Glomerular endothelial cell (primary cell): ENCODE measurements around the gene DGUOK. TPM values are rescaled to one million over a fixed set of nuclear protein-coding genes. Genes with fewer than 3 reads are reported as not detected.
"Not testable (repeated sequence)": the region's sequence is repeated elsewhere in the genome, so short reads cannot be mapped to it uniquely, and the experiment has no call there.

Source experiments
- DNase-seq: peaks from one replicate; pipeline ENCODE4 v3.0.0-alpha.2; 2011; ENCODE audit warnings: low read depth, low spot score; ENCODE audit errors: extremely low read depth
- total RNA-seq: library from RNA; depleted of rRNA; stranded (reverse); fragments of >200 nt; gene quantifications from 2 replicates; pipeline ENCODE4 v1.2.3, GENCODE V29; 2015

The DGUOK gene
- total RNA-seq, 1 donor from 2014 or later, result 63.0 TPM

DNA sequence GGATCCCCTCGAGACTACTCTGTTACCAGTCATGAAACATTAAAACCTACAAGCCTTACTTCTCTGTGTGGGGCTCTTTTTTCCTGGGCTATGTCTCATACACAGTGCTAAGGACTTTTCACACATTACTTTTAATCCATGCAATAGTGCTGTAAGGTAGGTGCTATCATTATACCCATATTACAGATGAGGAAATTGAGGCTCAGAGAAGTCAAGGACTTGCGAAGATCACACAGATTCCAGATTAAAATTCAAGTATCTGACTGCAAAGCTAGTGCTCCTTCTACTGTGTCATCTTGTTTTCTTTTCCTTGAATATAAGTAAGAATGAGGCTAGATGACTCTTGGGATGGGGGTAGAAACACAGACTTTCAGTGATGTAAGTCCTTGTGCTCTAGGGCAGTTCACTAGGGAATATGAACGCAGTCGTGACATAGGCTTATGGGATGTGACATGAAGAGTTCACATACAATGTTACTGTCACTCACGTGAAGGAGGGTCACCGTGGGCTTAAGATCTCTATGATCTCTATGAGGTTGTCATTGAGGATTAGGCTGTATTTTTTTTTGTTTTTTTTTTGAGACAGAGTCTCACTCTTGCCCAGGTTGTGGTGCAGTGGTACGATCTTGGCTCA, 7.0 kb upstream of the DGUOK start:
- DNase-seq, result no peak

DNA sequence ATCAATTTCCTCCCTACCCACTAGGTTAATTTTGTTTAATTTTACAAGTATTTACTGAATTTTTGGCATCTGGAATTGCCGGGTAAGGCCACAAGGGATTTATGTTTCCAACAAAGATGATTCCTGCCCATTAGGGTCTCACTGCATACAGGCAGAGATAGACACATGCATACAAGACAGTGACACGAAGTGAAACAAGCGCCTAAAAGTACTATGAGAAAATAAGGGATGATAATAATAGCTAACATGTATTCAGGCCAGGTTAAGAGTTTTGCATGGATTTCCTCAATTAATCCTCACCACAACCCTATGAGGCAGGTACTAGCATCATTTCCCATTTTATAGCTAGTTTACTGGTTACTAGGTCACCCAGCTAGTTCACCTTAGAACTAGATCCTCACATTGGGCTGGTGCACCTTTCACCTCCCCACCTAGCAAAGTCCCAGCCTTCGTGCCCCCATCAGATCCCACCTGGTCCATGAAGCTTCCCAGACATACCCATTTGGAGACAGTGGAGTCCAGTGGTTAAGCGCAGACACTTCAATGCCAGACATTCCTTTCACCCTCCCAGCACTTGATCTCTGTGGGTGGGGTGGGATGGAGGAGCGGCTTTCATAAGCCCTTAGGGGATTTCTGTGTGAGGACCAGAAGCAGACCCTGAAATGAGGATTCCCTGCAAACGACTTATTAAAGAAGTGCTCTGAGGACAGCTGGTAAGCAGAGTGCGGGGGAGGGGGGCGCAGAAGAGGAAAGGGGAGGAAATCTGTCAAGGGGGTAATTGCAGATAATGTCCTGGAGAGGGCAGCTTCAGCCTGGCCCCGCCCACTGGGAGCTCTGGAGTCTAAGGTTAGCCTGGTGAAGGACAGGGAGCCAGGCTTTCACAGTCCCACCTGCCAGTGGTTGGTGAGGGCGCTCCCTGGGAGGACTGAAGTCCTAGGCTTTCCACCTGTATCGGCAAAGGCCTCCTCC, 5.8 kb upstream of the DGUOK start:
- no peak for DNase-seq

DNA sequence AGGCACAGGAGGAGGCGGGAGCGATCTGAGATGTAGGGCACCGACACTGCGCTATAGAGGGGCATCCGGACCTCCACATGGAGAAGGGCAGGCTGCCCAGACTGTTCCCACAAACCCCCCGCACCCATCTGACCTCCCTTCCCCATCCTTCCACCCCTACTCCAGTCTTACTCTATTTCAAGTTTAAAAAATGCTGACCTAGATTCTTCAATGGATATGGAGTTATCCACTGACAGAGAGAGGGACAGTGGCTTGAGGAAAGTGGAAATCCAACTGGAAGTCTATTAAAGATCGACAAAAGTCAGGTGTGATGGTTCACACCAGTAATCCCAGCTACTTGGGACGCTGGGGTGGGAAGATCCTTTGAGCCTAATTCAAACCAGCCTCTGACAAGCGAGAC, 5.1 kb upstream of the DGUOK start:
- no peak for DNase-seq

DNA sequence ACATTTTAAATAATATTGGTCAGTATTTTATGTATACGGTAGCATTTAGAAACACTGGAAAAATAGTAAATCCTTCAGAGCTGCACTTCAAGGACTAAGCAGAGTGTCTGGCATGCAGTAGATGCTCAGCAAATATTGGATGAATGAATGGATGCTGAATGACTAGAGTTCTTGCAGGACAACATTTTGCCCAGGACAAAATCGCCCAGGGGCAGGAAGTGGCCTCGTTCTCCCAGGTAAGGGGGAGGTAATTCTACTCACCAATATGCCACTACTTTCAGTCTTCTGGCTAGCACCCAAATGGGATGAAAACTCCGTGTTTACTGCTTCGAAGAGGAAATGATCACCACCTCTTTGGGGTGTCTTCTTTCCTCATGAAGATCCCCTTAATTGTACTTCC, 4.0 kb upstream of the DGUOK start:
- DNase-seq, result no peak

DNA sequence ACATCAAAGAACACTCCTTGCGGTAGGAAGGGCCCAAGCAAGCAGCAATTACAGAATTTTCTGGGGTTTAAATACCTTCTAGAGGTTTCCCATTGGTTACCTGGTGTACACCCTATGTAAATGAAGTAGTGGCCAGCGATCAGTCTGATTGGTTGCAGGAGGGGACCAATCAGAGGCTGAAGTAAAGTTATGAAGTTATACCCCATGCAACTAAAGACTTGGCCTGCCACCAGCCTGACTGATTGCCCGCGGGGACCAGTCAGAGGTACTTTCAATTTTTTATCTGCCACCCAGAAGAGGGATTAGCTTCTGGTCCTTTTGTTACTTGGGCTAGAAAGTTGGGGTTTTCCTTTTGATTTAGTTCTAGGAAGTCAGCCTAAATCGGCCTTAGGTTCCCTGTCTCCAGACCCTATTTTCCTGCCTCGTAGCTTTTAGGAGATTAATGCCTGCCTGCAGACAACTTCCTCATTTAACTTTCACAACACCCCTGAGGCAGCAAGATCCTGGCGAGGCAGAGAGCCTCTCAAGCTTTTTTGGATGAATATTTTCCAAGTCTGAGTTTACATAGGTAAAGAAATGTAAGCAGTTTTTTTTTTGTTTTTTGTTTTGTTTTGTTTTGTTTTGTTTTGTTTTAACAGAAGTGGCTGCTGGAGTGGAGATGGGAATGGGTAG, 1.5 kb upstream of the DGUOK start:
- no peak for DNase-seq

DNA sequence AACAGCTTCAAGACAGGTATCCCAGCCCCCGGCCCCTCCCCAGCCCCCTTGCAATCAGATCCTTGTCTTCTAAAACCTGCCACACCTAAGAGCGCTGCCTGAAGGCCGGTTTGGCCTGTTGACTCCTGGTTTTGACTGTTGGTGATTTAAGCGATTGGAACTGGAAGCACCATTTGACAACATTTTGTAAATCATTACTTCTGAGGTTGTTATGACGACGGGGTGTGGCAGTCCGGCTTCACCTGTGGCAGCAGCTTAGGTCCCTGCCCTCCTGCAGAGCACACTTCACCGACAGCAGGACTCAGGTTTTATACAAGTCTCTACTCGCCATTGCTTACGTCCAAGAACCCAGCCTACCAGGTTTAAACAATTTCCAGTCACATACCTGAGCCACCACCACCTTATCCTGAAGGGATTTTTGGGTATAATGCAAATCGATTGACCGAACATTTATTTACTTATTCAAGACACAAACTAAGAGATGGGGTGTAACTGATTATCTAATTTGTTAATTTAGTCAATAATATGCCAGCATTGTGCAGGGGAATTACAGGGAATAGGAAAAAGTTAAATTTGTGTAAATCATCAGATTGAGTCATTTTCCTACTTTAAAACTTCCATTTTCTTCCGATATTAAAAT, 707 bp upstream of the DGUOK start:
- no peak for DNase-seq

DNA sequence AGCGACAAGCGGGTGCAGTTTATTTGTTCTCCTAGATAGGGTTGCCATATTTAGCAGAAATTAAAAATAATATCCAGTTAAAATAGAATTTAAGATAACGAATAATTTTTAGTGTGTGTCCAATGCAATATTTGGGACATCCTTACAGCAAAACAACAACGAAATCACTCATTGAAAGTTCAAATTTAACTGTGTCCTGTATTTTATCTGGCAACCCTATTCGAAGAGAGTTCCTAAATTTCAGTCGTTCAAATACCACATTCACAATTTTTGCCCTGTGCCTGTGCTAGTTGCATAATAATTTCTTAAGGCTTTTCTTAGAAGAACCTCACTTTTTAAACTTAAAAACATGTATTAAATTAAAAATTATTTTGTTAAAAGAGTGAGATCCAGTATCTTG, 664 bp downstream of the DGUOK start:
- DNase-seq, result no peak

DNA sequence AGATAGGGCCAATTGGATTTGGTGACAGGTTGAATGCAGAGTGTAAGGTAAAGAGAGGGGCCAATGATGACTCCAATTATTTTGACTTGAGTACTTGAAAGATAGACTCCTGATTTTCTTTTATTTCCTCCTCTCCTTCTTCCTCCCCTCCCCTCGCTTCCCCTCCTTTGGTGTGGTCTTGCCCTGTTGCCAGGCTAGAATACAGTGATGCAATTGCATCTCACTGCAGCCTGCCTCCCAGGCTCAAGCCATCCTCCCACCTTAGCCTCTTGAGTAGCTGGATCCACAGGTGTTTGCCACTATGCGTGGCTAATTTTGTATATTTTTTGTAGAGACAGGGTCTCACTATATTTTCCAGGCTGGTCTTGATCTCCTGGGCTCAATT, 2.3 kb downstream of the DGUOK start:
- DNase-seq, result no peak

DNA sequence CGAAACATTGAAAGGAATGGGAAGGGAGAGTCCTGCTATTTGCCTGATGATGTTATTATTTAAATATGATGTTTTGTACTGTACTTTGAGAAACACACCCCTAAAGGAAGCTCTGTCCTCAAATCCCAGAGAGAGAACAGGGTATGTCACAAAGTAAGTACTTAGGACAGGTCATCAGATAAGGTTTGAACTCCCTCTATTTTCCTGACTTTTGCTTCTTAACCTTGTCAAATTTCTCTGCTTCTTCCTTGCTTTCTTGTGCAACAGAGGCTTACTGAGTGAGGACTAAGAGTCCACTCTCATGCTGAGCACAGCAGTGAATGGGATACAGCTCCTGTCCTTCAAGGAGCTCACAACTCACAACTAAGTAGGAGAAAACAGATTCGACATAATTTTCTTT, 3.7 kb downstream of the DGUOK start:
- DNase-seq, result no peak

DNA sequence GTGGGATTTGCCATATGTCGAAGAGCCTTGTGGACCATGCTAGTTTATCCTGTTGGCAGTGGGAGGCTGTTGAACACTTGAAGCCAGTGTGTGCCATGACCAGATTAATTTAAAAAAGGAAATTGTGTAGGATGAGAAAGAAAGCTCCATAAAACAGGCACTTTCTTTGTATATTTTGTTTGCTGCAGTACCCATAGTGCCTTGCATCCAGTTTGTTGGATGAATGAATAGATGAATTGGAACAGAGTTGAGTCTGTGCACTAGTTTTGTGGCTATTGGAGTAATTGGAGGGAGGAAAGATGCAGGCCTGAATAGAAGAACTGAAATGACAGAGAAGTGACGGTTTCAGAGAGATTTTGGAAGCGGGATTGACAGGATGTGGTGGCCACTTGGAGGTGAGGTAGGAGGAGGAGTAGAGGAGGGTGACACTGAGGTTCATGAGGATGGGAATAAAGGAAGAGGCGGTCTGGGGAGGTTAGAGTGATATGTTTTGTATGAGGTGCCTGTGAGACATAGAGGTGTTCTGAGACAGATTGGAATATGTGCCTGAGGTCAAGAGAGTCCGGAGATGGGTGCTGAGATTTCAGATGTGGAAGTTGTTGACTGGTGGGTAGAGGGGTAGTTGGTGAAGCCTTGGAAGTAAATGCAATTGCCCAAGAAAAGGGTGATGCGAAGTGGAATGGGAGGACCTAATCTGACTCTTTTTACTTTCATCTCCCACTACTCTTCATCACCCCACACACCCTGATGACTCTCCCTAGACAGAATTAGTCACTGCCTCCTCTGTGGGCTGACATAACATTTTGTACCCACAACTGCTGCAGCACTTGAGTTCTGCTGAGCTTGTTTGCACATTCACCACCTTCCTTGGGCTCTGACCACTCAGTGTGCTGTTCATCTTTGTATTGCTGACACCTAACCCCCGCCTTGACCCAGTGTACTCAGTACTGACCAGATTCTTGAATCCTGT, 5.1 kb downstream of the DGUOK start:
- no peak for DNase-seq

DNA sequence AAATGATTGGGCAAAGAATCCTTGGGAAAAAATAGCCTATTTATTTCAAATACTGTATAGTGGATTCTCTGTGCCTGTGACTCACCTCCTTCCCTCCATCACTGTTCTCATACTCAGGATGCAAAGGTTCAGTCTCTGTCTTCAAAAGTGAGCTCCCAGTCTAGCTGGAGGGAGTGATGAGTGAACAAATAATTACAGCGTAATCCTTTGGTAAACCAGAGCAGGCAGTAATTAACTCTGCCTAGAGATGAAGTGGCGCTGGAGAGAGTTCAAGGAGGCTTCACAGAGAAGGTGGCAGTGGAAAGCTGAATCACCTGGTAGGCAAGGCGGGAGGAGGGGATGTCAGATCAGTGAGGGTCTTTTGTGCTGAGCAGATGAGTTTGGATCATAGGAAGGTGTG, 6.5 kb downstream of the DGUOK start:
- no peak for DNase-seq

DNA sequence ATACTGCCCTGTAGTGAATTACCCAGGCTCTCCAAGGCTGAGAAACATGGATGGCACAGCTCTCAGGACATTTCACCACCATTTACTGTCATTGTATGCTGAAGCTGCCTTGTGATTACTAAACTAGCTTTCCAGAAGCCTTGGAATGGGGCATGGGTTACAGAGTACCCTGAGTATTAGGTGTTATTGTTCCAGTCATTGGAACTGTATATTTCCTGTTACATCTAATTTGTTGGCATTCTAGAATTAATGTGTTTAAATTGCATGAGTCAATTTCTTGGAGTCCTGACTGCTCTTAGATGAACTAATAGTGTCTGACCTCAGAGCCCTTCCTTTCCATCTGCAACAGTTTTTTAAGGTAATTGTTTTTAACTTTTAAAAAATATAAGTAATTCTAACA, 9.0 kb downstream of the DGUOK start:
- no peak for DNase-seq

DNA sequence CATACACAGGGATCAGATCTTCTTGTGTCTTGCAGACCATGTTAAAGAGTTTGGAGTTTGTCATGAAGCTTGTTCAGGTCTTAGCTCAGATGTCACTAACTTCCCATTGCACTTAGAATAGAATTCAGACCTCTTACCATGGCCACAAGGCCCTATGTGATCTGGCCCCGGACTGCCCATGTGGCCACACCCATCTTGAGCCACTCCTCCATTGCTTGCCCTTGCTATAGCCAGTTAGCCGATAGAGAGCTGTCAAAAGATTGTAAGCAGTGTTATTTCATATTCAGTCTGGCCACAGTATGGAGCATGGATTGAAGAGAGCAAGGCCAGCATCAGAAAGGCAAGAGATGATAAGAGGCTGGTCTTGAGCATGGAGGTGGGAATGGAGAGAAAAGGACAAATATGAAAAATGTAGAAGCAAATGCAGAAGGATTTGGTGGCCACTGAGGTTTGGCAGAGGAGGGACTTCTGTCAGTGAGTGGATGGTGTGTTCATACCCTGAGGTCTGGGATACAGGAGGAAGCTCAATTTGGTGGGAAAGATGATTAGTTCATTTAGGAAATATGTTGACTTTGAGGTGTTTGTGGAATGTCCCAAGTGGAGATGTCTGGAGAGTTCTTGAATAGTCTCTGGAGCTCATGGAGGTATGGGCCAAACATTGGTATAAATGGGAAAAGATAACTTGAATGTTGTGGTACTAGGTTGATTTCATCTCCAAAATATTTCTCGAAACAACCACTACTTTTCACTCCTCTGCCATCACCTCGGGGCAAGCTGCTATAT, 10.6 kb downstream of the DGUOK start:
- DNase-seq, result no peak

DNA sequence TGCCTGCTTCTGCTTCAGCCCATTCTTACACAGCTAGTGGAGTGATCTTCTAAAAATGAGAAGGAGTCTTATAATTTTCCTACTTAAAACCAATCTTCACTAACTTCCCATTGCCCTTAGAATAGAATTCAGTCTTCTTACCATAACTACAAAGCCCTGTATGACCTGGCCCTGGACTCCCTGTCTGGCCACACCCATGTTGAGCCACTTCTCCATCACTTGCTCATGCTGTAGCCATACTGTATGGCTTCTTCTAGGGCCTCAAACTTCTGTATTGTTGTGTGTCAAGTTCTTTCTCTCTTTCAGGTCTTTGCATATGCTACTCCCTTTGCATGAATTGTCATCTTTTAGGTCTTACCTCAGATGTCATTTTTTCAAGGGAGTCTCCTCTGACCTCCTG, 11.2 kb downstream of the DGUOK start:
- no peak for DNase-seq

DNA sequence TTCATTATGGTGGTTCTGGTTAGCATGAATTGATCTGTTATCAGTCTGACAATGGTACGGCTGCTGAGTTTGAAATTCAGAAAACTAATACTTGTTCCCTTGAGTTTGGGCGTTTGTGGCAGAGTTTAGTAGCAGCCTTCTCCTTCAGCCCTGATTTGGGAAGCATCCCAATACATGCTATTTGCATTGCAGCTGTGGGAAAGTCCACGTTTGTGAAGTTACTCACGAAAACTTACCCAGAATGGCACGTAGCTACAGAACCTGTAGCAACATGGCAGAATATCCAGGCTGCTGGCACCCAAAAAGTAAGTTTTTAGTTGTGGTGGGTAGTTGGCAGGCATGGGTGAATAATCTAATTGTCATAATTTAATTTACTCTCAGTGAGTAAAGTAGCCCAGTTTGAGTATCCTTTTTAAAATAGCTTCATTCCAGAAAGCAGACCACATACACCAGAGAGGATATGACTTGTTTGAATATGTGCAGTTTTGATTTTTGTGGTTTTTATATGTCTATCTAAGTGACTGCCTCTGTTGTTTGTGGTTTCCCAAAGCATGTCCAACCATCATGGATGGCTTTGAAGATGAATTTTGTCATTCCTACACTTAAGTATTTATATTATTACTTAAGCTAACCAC, 12.2 kb downstream of the DGUOK start:
- DNase-seq, result no peak

DNA sequence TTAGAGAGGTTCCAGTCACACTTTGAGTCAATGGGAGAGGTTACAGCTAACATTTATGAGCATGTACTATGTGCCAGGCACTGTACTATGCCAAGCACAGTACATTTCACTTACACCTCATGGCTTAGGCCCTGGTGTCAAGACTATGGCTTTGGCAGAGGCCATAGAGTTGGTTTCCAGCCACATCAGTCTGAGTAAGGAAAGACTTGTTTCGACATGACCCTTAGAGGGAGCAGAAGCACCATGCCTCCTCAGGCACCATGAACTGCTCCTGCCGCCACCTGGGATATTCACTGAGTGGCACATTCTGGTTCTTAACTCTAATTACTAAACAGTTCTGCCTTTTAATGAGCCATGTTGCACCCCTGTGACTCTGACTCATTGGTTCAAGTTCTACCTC, 12.7 kb downstream of the DGUOK start:
- no peak for DNase-seq

DNA sequence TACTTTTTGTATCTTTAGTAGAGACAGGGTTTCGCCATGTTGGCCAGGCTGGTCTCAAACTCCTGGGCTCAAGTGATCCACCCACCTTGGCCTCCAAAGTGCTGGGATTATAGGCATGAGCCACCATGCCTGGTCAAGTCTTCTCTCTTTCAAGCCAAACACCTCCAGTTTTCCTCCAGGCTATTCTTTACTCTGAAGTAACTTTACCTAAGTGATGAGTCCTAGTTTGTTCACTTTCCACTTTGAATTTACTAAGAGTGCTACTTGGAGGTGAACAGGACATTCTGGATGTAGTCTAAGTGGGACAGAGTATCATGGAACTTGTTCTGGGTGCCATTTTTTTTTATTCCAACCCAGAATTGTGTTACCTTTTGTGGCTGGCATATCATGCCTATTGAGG, 13.4 kb downstream of the DGUOK start:
- DNase-seq, result not testable (repeated sequence)

DNA sequence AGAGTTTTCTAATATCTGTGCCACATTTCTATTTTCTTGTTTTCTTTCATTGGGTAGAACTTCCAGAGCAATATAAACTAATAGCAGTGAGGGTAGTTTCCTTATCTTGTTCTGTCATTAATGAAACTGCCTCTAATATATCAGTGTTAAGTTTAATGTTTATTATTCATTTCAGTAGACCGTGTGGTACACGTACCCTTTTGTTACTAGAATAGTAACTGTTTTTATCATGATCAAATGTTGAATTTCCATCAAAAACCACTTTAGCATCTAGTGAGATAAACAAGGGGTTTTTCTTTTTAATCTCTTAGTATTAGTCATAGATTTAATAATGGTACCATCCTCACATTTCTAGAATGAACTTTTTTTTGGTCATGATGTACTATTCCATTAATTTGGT, 16.0 kb downstream of the DGUOK start:
- no peak for DNase-seq

DNA sequence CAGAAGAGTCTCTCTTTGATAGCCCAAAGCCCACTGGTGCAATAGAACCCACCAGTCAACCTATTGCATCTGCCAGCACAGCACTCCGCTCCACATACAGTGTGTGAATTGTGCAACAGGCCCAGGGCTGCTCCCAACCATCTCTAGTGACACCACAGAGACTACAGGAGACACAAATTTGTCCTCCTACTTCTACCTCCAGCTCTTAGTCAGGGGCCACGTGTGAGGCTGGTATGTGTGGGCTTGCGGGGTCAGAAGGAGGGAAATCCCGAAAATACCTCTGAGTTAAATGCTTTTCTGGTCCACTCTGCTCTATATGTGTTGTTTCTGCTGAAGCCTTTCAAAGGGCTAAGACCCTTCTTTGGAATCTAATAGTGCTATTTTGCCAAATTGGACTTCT, 18.0 kb downstream of the DGUOK start:
- DNase-seq, result no peak
